Suppressor macrophage treated with lipopolysaccharide for 1 hour (primary cell): ENCODE measurements around the gene INPP5E.
A peak's percentile ranks its signal among the peaks of the same experiment; 100 is the strongest.

ENCODE experiments used
- DNase-seq, 3 donors: peaks; one replicate each; pipeline ENCODE4 v3.0.0-alpha.2; 2020 to 2022

Gene INPP5E, protein sequence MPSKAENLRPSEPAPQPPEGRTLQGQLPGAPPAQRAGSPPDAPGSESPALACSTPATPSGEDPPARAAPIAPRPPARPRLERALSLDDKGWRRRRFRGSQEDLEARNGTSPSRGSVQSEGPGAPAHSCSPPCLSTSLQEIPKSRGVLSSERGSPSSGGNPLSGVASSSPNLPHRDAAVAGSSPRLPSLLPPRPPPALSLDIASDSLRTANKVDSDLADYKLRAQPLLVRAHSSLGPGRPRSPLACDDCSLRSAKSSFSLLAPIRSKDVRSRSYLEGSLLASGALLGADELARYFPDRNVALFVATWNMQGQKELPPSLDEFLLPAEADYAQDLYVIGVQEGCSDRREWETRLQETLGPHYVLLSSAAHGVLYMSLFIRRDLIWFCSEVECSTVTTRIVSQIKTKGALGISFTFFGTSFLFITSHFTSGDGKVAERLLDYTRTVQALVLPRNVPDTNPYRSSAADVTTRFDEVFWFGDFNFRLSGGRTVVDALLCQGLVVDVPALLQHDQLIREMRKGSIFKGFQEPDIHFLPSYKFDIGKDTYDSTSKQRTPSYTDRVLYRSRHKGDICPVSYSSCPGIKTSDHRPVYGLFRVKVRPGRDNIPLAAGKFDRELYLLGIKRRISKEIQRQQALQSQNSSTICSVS

DNA sequence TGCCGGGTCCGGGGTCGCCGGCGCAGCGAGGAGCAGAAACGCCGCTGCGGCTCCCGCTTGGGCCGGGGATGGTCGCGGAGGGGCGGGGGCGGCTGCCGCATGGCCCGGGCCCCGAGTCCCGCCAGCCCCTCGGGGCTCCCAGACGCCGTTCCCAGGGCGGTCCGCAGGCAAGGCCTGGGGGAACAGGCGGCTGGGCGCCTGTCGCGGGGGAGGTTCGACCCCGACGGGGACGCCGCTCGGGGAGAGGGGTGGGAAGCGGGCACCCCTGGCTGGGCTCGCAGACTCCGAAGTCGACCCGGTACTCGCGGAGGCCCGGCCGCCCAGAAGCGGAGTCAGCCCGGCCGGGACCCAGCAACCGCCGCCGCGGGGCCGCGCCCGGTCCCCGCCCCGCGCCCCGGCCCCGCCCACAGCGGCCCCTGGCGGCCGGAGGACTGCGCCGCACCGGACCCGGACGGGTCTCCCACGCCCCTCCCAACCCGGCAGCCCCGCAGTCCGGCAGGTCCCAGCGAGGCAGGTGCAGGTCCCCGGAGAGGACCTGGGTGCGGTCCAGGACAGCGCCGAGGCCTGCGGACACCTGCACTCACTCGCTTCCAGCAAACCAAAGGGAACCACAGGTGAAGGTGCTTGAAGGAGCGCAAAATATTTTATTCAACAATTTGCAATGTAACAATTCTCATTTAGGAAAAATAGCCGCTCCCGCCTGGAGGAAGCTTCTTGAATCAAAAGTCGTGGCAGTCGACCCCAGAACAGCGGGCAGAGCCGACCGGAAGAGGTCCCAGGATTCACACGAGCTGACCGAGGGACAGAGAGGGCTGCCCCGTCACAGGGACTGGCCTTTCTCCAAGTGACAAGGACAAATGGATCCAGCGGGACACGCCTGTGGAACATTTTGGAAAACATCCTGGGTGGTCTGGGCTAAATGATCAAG is at the start of gene INPP5E:
Gene INPP5E (minus strand): TSS at position 365 of the 928 bp plus-strand sequence. CDS start 426 bp downstream, outside the sequence.
- peak; percentile 75 to 94 (median 86) for DNase-seq

GRCh38 chr9:136488247-136489214 is 48.9 kb upstream of the INPP5E start:
- peak; percentile 70 to 81 (median 70) for DNase-seq

GRCh38 chr9:136487672-136488071 is 48.0 kb upstream of the INPP5E start:
- no peak for DNase-seq

- DNase-seq: no peak
These were observed 47.4 kb upstream of the INPP5E start for GRCh38 chr9:136486823-136487620.

DNA sequence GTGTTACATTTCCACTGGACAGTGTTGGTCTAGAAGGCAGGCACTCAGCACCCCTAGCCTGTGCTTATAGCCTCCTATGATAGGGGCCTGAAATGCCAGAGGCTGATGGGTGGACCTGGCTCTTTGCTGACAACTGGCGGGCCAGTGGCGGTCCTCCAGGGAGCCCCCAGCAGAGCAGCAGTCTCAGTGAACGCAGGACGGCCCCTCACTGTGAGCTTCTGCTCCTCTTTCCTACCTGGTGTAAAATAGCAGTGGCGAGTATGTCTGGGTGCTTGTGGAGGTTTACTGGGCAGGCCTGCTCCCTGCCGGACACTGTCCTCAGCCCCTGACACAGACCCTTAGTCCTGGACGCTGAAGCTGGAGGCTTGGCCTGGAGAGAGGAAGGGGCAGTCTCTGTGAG is 46.5 kb upstream of the INPP5E start:
- no peak for DNase-seq

GRCh38 chr9:136485049-136486045 is 45.7 kb upstream of the INPP5E start:
- DNase-seq: peak; percentile 79 to 91 (median 88)

DNA sequence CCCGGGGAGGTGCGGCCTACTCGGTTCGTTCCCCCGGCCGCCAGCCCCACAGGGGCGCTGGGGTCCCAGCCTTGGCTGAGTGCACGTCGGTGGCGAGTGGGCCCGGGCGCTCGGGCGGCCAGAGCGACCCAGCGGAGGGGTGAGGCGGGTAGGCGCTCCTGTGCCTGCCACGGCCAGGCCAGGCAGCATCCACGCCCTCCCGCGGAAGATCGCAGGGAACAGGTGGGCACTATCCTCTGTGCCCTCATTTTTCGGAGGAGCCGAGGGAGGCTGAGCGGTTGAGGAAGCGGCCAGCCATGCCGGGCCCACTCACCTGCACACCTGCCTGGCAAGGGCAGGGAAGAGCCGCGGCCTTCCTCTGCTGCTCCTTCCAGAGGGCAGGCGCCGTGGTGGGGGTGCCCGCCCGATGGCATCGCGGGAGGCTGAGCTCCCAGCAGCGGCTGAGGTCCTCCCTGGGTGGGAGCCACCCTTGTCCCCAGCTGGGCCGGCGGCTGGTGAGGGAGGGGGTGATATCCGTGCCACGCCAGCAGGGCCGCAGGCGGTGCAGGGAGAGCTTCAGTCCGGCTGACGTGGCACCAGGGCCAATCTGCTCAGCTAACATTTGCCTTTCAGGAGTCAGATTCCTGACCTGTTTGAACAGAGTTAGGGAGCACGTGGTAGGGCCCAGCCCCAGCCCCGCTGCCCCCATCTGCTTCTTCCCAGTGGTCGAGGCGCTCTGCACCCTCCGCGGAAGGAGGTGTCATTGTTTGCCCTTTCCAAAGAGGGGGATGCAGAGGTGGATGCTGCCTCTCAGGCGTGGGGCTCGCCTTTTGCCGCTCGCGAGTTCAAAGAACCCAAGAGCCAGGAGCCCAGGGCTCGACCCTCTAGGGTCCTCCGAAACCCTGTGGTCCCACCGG is 44.8 kb upstream of the INPP5E start:
- no peak for DNase-seq

GRCh38 chr9:136483589-136484152 is 44.0 kb upstream of the INPP5E start:
- peak; percentile 96 to 99 (median 99) for DNase-seq

DNA sequence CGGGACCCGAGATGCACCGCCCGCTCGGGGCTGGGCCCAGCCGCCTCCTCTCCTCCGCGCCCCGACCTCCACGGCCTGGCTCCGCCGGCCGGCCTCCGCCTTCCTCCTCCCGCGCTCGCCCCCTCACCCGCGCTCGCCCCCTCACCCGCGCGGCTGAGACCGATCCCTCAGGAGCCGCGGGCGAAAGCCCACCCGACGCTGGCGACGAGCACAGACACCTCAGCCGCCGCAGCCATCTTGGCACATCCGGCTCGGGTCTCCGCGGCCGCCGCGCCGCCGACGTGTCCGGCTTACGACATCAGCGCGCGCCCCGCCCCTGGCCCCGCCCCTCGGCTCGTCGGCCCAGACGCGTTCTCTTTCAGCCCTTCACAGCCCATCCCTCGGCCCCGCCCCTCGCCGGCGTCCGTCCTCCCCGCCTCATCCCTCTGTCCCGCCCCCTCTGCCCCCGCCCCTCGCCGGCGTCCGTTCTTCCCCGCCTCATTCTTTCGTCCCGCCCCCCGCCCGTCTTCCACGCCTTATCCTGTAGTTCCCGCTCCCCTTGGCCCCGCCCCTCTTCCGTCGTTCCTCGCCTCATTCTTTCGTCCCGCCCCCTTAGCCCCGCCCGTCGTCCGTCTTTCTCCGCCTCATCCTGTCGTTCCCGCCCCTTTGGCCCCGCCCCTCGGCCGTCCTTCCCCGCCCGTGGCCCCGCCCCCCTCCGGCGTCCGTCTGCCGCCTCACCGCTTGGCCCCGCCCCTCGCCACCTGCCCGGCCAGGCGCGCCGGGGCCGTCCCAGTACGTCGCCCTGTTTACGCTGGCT is 43.3 kb upstream of the INPP5E start, which contains the start of gene SEC16A:
Gene SEC16A (minus strand): TSS at position 248 of the 796 bp plus-strand sequence. CDS start 5,425 bp downstream, outside the sequence.
- DNase-seq: peak; percentile 97 to 100 (median 100)

DNA sequence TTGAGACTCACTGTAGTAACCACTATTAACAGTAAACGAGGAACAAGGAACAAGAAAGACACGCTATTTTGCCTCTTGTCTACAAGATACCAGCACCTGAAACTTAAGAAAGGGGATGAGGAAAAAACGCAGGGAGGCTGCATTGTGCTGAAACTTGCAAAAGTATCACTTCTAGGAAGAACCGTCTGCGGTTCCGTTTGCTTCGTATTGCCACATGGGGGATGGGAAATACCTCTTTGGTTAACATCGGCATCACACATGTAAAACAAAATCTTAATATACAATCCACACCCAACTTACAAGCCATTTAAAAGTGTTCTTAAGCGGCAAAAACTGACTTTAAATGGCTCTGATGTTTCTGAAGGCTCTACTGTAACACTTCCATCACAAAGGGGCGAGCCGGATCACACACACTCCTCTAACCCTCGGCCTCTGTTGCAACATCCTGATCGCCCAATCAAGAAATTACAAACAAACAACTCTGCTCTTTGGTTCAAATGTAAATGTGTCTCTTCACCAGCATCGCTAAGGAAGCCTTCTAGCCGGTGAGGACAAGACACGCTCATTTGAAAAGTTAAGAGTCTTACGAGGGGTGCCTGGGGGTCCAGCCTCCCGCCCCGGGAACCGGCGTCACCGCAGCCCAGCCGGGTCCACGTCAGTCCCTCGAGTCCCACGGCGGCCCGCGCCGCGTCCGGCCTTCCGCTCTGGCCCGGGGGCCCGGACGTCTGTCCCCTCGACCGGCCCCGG is 42.6 kb upstream of the INPP5E start:
- peak; percentile 40 to 52 (median 46) for DNase-seq

DNA sequence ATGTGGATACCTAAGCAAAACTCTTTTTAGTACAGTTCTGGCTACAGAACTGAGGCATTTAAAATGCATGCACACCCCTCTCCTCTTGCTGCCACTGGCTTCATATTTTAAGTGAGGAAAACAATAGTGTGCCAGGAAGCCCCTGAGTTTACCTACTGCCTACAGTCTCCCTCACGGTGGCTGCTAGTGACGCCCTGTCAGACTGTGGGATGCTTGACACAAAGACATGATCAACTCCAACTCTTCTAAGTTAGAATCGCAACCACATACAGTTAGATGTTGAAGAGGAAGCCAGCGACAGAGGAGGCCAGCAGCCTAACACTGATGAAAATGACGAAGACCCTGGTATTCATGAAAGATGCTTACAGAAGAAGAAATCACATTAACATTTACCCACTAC is 41.9 kb upstream of the INPP5E start:
- DNase-seq: no peak

DNA sequence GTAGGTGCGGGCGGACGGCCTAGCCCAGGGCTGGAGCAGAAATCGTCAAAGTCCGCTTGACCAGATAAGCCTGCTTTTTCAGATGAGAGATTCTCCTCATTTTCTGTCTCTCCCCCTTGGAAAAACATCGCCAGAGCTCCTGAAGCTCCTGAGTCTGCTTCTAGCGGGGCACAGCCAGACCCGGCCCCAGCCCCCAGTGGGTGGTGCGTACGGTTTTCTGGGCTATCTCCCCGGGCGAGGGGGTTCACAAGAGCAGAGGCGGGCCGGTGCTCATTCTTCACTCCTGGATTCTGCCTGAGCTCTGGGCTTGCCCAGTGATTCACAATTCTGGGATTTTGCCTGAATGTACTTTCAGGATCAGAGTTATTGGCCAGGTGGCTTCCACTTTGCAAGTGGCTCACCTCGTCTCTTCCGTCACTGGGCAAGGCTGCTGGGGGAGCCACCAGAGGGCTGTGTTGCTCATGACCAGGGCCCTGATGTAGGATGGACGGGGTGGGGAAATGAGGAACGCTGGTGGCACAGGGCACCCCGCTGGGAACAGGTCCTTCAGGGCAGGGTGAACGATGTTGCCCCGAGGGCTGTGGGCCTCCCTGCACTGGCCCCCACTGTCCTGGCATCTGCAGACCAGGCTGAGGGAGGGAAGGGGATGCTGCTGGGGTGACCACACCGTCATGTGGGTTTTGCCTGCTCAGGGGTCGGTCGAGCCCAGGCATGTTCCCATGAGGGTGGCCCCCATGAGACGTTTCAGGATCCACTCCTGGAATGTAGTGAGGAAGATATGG is 36.9 kb upstream of the INPP5E start:
- no peak for DNase-seq

DNA sequence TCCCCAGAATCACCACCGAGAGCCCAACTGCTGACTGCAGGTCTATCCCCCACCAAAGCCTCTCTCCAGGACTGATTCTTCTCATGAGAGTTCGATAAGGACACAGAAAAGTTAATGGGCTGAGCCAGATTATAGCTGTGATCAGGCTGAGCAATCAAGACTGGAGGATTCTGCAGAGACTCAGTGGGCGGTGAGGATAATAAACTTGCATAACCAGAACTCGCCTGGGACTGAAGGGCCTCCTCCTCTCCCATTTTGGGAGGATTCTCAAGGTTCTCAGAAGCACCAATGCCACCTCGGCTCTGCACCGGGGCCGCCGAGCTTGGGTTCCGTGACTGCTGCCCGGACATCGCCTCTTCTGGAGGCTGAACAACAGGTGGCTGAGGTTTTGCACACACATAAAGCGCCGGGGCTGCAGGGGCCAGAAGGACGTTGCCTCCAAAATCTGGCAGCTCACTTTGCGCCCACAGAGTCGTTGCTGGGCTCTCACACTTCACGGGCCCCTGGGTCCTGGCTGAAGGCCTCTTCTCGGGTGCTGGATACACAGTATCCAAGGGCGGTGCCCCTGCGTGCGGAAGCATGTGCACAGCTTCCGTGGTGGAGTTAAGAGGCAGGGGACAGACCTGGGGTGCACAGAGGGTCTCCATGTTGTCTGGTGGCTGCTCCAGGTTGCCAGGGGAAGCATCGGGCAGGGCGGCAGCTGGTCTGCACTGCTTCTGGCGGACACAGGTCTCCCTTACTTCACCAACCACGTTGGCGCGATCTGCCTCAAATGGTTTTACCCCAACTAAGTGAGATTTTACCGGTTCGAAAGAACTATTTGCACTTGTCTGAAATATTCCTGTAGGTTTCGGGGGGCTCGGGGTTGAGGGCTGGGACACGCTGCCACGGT is 35.6 kb upstream of the INPP5E start:
- DNase-seq: no peak

- DNase-seq: no peak
These were observed 34.5 kb upstream of the INPP5E start for GRCh38 chr9:136474021-136474640.
